Omental fat pad (tissue), 4 donors: ENCODE measurements around the gene NUAK1. TPM values are rescaled to one million over a fixed set of nuclear protein-coding genes. Genes with fewer than 3 reads are reported as not detected.

Experiments used
- ATAC-seq: fragments of 150-250 bp; one replicate; pipeline ENCODE4 v1.9.1; 2016; ENCODE audit warnings: mild to moderate bottlenecking, moderate library complexity; ENCODE audit not compliant: low FRiP score
- DNase-seq: peaks from one replicate; pipeline ENCODE4 v3.0.0-alpha.2; 2019; ENCODE audit warnings: low spot score
- total RNA-seq, 4 donors: library from RNA; depleted of rRNA; stranded (reverse); fragments of >200 nt; gene quantifications; one replicate each; pipeline ENCODE4 v1.1.0, GENCODE V29; 2016
- TF ChIP-seq, protein P1 (sequence below), 3 donors: fragments of 450-650 bp; IDR thresholded peaks; one replicate each; pipeline ENCODE4 v1.5.1; 2016 to 2017; ENCODE audit warnings: antibody characterized with exemption in 3 of 3, mild to moderate bottlenecking in 3 of 3, moderate library complexity in 2 of 3

NUAK1 gene
- total RNA-seq, 4 donors from 2014 or later, result 6.8 to 47.3 (median 21.0) TPM

DNA sequence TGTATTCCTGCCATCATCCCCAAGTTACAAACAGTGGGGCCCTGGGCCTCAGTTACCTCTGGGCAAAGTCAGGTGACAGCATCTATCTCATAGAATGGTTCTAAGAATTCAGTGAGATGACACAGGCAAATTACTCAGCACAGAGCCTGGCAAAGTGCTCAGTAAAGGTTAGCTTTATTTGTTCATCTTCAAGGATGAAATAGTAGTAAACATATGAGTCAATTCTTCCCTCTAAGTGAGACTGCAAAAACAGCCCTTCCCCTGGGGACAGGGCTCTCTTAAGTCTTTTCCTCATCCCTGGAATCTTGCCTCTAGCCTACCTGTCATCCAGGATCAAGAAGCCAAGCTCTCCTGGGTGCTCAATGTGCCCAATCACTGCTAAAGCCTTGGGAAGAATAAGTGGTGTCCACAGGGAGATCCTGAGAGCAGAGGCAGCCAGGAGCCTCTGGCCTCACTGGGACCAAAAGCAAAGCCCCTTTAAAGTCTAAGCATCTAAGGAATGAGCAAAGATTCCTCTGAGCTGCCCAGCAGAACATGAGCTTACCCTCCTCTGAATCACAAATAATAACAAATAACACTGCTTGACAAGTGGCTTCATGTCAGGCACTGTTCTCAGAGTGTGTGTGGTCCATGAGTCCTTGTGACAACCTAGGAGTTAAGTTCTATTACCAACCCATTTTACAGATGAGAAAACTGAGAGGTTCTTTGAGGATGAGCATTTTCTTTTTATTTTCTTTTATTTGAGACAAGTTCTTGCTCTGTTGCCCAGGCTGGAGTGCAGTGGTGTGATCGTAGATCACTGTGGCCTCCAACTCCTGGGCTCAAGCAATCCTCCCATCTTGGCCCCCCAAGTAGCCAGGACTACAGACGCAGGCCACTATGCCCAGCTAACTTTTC, 12.1 kb downstream of the NUAK1 start:
- peak; percentile 40 for ATAC-seq
- TF ChIP-seq, protein P1, sequence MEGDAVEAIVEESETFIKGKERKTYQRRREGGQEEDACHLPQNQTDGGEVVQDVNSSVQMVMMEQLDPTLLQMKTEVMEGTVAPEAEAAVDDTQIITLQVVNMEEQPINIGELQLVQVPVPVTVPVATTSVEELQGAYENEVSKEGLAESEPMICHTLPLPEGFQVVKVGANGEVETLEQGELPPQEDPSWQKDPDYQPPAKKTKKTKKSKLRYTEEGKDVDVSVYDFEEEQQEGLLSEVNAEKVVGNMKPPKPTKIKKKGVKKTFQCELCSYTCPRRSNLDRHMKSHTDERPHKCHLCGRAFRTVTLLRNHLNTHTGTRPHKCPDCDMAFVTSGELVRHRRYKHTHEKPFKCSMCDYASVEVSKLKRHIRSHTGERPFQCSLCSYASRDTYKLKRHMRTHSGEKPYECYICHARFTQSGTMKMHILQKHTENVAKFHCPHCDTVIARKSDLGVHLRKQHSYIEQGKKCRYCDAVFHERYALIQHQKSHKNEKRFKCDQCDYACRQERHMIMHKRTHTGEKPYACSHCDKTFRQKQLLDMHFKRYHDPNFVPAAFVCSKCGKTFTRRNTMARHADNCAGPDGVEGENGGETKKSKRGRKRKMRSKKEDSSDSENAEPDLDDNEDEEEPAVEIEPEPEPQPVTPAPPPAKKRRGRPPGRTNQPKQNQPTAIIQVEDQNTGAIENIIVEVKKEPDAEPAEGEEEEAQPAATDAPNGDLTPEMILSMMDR (IDR thresholded peaks at IDR 0.05), result no peak
- DNase-seq, result no peak

DNA sequence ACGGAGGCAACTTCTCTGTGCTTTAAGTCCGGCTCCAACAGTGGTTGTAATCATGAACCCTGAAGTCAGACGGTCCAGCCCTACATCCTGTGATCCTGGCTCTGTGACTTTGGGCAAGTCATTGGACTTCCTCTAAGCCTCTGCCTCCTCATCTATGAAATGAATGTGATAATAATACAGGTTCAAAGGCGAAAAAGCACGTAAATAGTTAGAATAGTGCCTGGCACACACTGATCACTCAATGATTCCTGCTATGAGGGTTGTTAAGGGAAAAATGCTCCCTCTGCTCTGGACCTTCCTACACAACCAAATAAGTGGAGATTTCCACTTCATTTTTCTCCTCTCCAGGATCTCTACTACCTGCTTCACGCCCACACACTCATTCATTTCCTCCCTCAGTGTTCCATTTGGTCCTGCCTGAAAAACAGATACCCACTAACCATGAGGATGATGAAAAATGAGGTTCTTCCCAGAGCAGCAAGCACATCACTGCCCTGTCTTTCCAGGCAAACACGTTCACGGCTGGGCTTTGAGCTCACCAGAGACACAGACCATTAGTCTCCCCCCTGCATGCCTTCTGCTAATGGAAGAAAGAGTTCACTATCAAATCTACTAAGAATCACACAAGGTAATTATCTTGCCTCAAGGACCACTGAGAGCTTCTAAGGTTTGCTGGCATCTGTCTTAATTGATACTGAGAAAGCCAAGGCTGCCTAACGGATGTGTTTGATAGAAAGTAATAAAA, 13.2 kb downstream of the NUAK1 start:
- TF ChIP-seq, protein P1 (IDR thresholded peaks at IDR 0.05), result no peak
- DNase-seq, result no peak
- no peak for ATAC-seq

DNA sequence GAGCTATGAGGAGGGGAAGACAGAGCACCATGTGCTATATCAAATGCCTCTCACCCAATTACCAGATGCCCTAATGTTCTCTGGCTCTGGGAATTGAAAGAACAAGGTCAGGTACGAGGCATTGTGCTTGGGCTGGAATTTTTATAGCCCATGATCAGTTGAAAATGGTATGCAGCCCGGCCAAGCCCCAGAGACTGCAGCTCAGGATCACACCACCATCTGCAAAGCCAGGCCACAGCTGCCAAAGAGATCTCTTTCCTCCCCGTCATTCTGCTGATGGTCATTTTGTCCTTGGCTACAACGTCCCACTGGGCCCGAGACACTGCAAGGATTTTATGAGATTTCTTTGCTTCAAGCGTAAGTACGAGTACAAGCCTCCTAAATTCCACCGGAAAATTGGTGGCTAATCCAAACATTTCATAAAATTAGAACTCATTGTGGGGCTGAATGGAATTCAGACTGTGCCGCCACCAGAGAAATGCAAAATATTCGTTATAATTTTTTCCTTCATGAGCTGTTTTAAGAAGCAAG, 15.1 kb downstream of the NUAK1 start:
- ATAC-seq (no peak), DNase-seq (no peak)
- TF ChIP-seq, protein P1 (IDR thresholded peaks at IDR 0.05), result no peak

DNA sequence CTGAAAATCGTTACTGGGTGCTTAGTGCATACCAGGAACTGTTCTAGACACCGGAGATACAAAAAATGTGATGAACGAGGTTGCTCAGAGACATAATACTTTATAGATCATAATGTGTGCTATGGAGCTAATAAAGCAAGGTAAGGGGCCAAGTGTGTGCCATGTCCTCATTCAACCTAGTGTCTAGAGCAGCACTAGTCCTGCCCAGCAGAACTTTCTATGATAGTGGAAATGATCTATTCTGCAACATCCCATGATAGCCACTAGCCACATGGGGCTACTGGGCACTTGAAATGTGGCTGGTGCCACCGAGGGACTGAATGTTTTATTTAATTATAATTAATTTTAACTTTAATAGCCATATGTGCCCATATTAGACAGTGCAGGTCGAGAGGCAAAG, 15.6 kb downstream of the NUAK1 start:
- TF ChIP-seq, protein P1 (IDR thresholded peaks at IDR 0.05), result no peak
- ATAC-seq (no peak), DNase-seq (no peak)

DNA sequence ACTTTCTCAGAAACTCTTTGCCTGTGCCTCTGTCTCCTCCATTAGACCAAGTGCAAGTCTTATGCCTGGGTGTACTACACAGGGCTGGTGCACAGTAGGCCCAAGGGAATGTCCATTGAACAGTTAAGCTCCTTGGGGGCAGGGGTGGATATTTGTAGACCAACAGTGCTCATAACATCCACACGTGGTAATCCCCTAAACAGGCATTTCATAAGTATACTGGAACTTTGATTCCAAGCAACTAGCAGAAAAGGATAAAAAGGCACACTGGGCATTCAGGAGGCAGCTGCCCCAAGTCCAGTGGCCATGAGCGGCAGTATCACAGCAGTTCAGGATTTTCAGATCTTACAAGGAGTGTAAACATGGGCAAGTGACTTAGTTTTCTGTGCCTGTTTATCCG, 16.8 kb downstream of the NUAK1 start:
- TF ChIP-seq, protein P1 (IDR thresholded peaks at IDR 0.05), result no peak
- ATAC-seq, result no peak
- no peak for DNase-seq

DNA sequence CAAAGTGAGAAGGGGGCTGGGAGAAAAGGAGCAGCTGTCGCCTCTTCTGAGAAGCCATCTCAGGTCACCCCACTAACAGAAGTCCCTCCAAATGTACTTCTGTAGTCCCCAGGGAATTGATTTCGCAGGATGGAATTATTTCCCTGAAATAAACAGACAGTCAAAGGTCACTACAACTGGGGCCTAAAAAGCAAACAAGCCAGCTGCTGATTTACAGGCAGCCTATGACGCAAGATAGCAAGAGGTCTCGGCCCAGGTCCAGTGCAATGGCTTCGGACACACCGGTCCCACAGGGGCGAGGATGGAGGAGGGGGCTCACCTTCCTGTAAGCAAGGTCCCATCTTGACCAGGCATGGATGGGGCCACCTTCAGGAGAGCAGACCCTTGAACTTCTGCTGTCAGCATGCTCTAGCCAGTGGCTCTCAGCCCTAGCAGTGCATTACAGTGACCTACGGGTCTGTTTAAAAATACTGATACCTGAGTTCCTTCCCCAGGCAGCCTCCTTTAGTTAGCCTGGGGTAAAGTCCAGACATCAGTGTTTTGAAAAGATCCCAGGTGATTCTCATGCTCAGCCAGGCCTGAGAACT, 18.1 kb downstream of the NUAK1 start:
- TF ChIP-seq, protein P1 (IDR thresholded peaks at IDR 0.05), result no peak
- DNase-seq (no peak), ATAC-seq (no peak)
